ENCODE results near the gene OVCA2. TPM values are rescaled to one million over a fixed set of nuclear protein-coding genes. Genes with fewer than 3 reads are reported as not detected.

OVCA2 gene
- total RNA-seq, 4 donors from 2014 or later = 36.6 to 51.5 (median 42.7) TPM

Other genes starting within 250 kb of the OVCA2 start
- gene SMYD4, start 212.1 kb upstream of the OVCA2 start, total RNA-seq = 10 to 100 TPM in 2 of 4 donors, 1 to 10 TPM in 2; 6.4 to 31.7 (median 14.3) TPM
- 10 to 100 TPM; 27.6 to 58.2 (median 36.7) TPM for gene RPA1, start 212.0 kb upstream of the OVCA2 start, total RNA-seq
- 10 to 100 TPM; 16.4 to 24.8 (median 21.6) TPM for gene RTN4RL1, start 16.7 kb upstream of the OVCA2 start, total RNA-seq
- 100 to 1,000 TPM in 1 of 4 donors, 10 to 100 TPM in 3; 58.7 to 115 (median 66.3) TPM for gene DPH1, start 11.9 kb upstream of the OVCA2 start, total RNA-seq
- 1 to 10 TPM; 2.7 to 9.5 (median 4.9) TPM for gene HIC1, start 13.1 kb downstream of the OVCA2 start, total RNA-seq

Data from suprapubic skin (tissue), 4 donors.